ENCODE results near the gene ADGRL3. TPM values are rescaled to one million over a fixed set of nuclear protein-coding genes. Genes with fewer than 3 reads are reported as not detected.
A peak's percentile ranks its signal among the peaks of the same experiment; 100 is the strongest.

Gene ADGRL3
- total RNA-seq, 1 donor from 2014 or later, result 34.5 TPM

GRCh38 chr4:61373901-61374440, 173.8 kb downstream of the ADGRL3 start:
- Mint-ChIP-seq H3K9me3 (peaks cover 5% of the 10 kb centered on the region), H3K36me3 (ENCODE audit: low read depth) (peaks cover 15% of the 10 kb centered on the region), H3K27ac (ENCODE audit: unreplicated experiment) (peak overlapping the region; percentile 91), H3K4me1 (peaks cover 23% of the 10 kb centered on the region), H3K27me3 (ENCODE audit: low read depth) (no peaks in the 10 kb centered on the region), H3K4me3 (peak overlapping the region; percentile 19)
- DNase-seq (ENCODE audit: low read depth, low spot score), result no peak
- TF ChIP-seq CTCF (conservative IDR thresholded peaks at IDR 0.05), result no peak

GRCh38 chr4:61374447-61374891, 174.3 kb downstream of the ADGRL3 start:
- peak overlapping the region; percentile 91 for H3K27ac Mint-ChIP-seq (ENCODE audit: unreplicated experiment)
- H3K4me3 Mint-ChIP-seq, result peak overlapping the region; percentile 19
- no peak for TF ChIP-seq CTCF (conservative IDR thresholded peaks at IDR 0.05)
- no peak for DNase-seq (ENCODE audit: low read depth, low spot score)
- no peaks in the 10 kb centered on the region for H3K27me3 Mint-ChIP-seq (ENCODE audit: low read depth)
- peaks cover 15% of the 10 kb centered on the region for H3K36me3 Mint-ChIP-seq (ENCODE audit: low read depth)
- H3K9me3 Mint-ChIP-seq, result peaks cover 6% of the 10 kb centered on the region
- peaks cover 23% of the 10 kb centered on the region for H3K4me1 Mint-ChIP-seq

GRCh38 chr4:61375301-61375700, 175.2 kb downstream of the ADGRL3 start:
- peaks cover 23% of the 10 kb centered on the region for H3K4me1 Mint-ChIP-seq
- TF ChIP-seq CTCF (conservative IDR thresholded peaks at IDR 0.05), result no peak
- no peaks in the 10 kb centered on the region for H3K27me3 Mint-ChIP-seq (ENCODE audit: low read depth)
- peaks cover 6% of the 10 kb centered on the region for H3K9me3 Mint-ChIP-seq
- H3K27ac Mint-ChIP-seq (ENCODE audit: unreplicated experiment), result no peak overlapping the region
- H3K4me3 Mint-ChIP-seq, result no peak overlapping the region
- DNase-seq (ENCODE audit: low read depth, low spot score), result no peak
- peaks cover 15% of the 10 kb centered on the region for H3K36me3 Mint-ChIP-seq (ENCODE audit: low read depth)

GRCh38 chr4:61376301-61376700, 176.2 kb downstream of the ADGRL3 start:
- no peaks in the 10 kb centered on the region for H3K27me3 Mint-ChIP-seq (ENCODE audit: low read depth)
- peaks cover 29% of the 10 kb centered on the region for H3K4me1 Mint-ChIP-seq
- H3K9me3 Mint-ChIP-seq, result peaks cover 6% of the 10 kb centered on the region
- TF ChIP-seq CTCF (conservative IDR thresholded peaks at IDR 0.05), result no peak
- no peak overlapping the region for H3K4me3 Mint-ChIP-seq
- DNase-seq (ENCODE audit: low read depth, low spot score), result no peak
- no peak overlapping the region for H3K27ac Mint-ChIP-seq (ENCODE audit: unreplicated experiment)
- peaks cover 15% of the 10 kb centered on the region for H3K36me3 Mint-ChIP-seq (ENCODE audit: low read depth)

GRCh38 chr4:61379406-61379805, 179.3 kb downstream of the ADGRL3 start:
- H3K27ac Mint-ChIP-seq (ENCODE audit: unreplicated experiment), result no peak overlapping the region
- H3K36me3 Mint-ChIP-seq (ENCODE audit: low read depth), result peaks cover 5% of the 10 kb centered on the region
- no peak overlapping the region for H3K4me3 Mint-ChIP-seq
- H3K9me3 Mint-ChIP-seq, result peaks cover 6% of the 10 kb centered on the region
- no peak for DNase-seq (ENCODE audit: low read depth, low spot score)
- peaks cover 25% of the 10 kb centered on the region for H3K4me1 Mint-ChIP-seq
- no peaks in the 10 kb centered on the region for H3K27me3 Mint-ChIP-seq (ENCODE audit: low read depth)
- TF ChIP-seq CTCF (conservative IDR thresholded peaks at IDR 0.05), result no peak
